Right lobe of liver (tissue), 4 donors: ENCODE data around the gene CASP1.

Source experiments
- CTCF ChIP-seq, 4 donors: fragments of 200-600 bp in 3 of 4; fragments of 450-650 bp in 1 of 4; IDR thresholded peaks; one replicate each; pipeline versions ENCODE4 v1.5.1 to v1.8.0; 2016 to 2022; ENCODE audit warnings: antibody characterized with exemption in 4 of 4, mild to moderate bottlenecking in 2 of 4
- POLR2A ChIP-seq: fragments of 450-650 bp; IDR thresholded peaks from one replicate; pipeline ENCODE4 v1.6.1; 2017; ENCODE audit warnings: antibody characterized with exemption, mild to moderate bottlenecking
- donor health status: DM: no; HTN: no; CAD: no.
- donor health status: DM: no; HTN: no; CAD: no.
- donor health status: DM: no; HTN: yes; CAD: no.

- TF ChIP-seq CTCF (IDR thresholded peaks at IDR 0.05) (no peak), POLR2A (no peak)
Measured at GRCh38 chr11:105024394-105024793, 10.6 kb downstream of the CASP1 start.
